ENCODE results near the gene CRADD. TPM values are rescaled to one million over a fixed set of nuclear protein-coding genes. Genes with fewer than 3 reads are reported as not detected.

CRADD gene
- total RNA-seq, 4 donors from 2014 or later: 29.3 to 61.7 (median 46.5) TPM

DNA sequence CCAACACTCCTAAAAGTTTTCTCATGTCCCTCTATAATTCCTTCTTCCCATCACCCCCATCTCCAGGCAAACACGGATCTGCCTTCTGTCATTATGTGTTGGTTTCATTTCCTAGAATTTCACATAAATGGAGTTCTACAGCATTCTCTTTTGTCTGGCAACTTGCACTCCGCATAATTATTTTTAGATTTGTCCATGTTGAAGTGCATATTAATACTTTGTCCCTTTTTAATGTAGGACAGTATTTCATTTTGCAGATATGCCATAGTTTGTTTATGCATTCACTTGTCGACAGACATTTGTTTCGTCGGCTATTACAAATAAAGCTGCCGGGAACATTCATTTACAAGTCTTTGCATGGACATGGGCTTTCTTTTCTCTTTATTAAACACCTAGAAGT is 150.0 kb downstream of the CRADD start:
- no peak overlapping the region for H3K27ac ChIP-seq
- H3K27me3 ChIP-seq: no peaks in the 10 kb centered on the region

GRCh38 chr12:93827669-93828068 is 150.5 kb downstream of the CRADD start:
- no peaks in the 10 kb centered on the region for H3K9me3 ChIP-seq
- H3K4me3 ChIP-seq: no peak overlapping the region
- H3K27me3 ChIP-seq: no peaks in the 10 kb centered on the region
- DNase-seq (ENCODE audit: low spot score in 2 of 2): no peak
- H3K36me3 ChIP-seq: no peaks in the 10 kb centered on the region
- peaks cover 40% of the 10 kb centered on the region for H3K4me1 ChIP-seq
- TF ChIP-seq POLR2A (IDR thresholded peaks at IDR 0.05) (no peak), EP300 (IDR thresholded peaks at IDR 0.05) (no peak), POLR2AphosphoS5 (IDR thresholded peaks at IDR 0.05) (no peak)
- TF ChIP-seq, protein P1, sequence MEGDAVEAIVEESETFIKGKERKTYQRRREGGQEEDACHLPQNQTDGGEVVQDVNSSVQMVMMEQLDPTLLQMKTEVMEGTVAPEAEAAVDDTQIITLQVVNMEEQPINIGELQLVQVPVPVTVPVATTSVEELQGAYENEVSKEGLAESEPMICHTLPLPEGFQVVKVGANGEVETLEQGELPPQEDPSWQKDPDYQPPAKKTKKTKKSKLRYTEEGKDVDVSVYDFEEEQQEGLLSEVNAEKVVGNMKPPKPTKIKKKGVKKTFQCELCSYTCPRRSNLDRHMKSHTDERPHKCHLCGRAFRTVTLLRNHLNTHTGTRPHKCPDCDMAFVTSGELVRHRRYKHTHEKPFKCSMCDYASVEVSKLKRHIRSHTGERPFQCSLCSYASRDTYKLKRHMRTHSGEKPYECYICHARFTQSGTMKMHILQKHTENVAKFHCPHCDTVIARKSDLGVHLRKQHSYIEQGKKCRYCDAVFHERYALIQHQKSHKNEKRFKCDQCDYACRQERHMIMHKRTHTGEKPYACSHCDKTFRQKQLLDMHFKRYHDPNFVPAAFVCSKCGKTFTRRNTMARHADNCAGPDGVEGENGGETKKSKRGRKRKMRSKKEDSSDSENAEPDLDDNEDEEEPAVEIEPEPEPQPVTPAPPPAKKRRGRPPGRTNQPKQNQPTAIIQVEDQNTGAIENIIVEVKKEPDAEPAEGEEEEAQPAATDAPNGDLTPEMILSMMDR (IDR thresholded peaks at IDR 0.05): no peak
- WGBS: 91% methylated on average over 2 of the region's 2 CpGs
- H3K27ac ChIP-seq: no peak overlapping the region

More for the DNA sequence above, 150.0 kb downstream of the CRADD start:
- no peaks in the 10 kb centered on the region for H3K9me3 ChIP-seq
- H3K36me3 ChIP-seq: no peaks in the 10 kb centered on the region
- H3K4me3 ChIP-seq: no peak overlapping the region
- no peak for DNase-seq (ENCODE audit: low spot score in 2 of 2)
- TF ChIP-seq EP300 (IDR thresholded peaks at IDR 0.05) (no peak), POLR2A (IDR thresholded peaks at IDR 0.05) (no peak), POLR2AphosphoS5 (IDR thresholded peaks at IDR 0.05) (no peak)
- TF ChIP-seq, protein P1 (IDR thresholded peaks at IDR 0.05): no peak
- 85% methylated on average over 6 of the region's 6 CpGs for WGBS
- H3K4me1 ChIP-seq: peaks cover 45% of the 10 kb centered on the region

GRCh38 chr12:93829016-93829415 is 151.8 kb downstream of the CRADD start:
- TF ChIP-seq, protein P1 (IDR thresholded peaks at IDR 0.05): no peak
- TF ChIP-seq POLR2AphosphoS5 (IDR thresholded peaks at IDR 0.05) (no peak), POLR2A (IDR thresholded peaks at IDR 0.05) (no peak), EP300 (IDR thresholded peaks at IDR 0.05) (no peak)
- H3K4me3 ChIP-seq: no peak overlapping the region
- H3K36me3 ChIP-seq: no peaks in the 10 kb centered on the region
- H3K27me3 ChIP-seq: no peaks in the 10 kb centered on the region
- 65% methylated on average over 2 of the region's 2 CpGs for WGBS
- H3K9me3 ChIP-seq: no peaks in the 10 kb centered on the region
- DNase-seq (ENCODE audit: low spot score in 2 of 2): no peak
- no peak overlapping the region for H3K27ac ChIP-seq
- H3K4me1 ChIP-seq: peaks cover 28% of the 10 kb centered on the region

DNA sequence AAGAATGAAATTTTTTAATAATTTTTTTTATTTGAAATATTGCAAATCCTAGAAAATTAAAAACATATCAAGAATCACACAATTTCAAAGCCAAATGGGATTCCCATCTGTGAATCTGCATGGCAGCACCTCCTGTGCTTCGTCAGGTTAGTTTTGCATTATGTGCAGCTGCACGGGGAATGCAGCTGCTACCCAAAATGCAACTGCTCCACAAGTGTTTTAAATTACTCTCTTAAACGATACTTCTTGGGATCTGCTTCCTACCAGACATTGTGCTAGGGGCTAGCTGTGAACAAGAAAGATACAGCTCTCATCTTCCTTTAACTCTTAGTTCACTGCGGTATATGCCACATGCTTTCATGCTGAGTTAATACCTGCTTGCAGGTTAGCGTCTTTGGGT is 154.2 kb downstream of the CRADD start:
- H3K36me3 ChIP-seq: no peaks in the 10 kb centered on the region
- H3K9me3 ChIP-seq: no peaks in the 10 kb centered on the region
- peaks cover 7% of the 10 kb centered on the region for H3K4me1 ChIP-seq
- no peak for DNase-seq (ENCODE audit: low spot score in 2 of 2)
- no peak overlapping the region for H3K4me3 ChIP-seq
- TF ChIP-seq EP300 (IDR thresholded peaks at IDR 0.05) (no peak), POLR2A (IDR thresholded peaks at IDR 0.05) (no peak), POLR2AphosphoS5 (IDR thresholded peaks at IDR 0.05) (no peak)
- TF ChIP-seq, protein P1 (IDR thresholded peaks at IDR 0.05): no peak
- WGBS: 87% methylated on average over 5 of the region's 5 CpGs
- H3K27ac ChIP-seq: no peak overlapping the region
- no peaks in the 10 kb centered on the region for H3K27me3 ChIP-seq

- no peak for DNase-seq (ENCODE audit: low spot score in 2 of 2)
- Histone ChIP-seq H3K4me3 (no peak overlapping the region), H3K4me1 (no peaks in the 10 kb centered on the region), H3K9me3 (no peaks in the 10 kb centered on the region), H3K27ac (no peak overlapping the region), H3K27me3 (no peaks in the 10 kb centered on the region), H3K36me3 (no peaks in the 10 kb centered on the region)
- 64% methylated on average over 2 of the region's 2 CpGs for WGBS
- TF ChIP-seq EP300 (IDR thresholded peaks at IDR 0.05) (no peak), POLR2A (IDR thresholded peaks at IDR 0.05) (no peak), POLR2AphosphoS5 (IDR thresholded peaks at IDR 0.05) (no peak)
- TF ChIP-seq, protein P1 (IDR thresholded peaks at IDR 0.05): no peak
Measured at GRCh38 chr12:93832131-93832530, 155.0 kb downstream of the CRADD start.

Data from suprapubic skin (tissue), 4 donors.